Neural crest cell (in vitro differentiated cells): Measurements from ENCODE around the gene TARBP2. TPM values are rescaled to one million over a fixed set of nuclear protein-coding genes. Genes with fewer than 3 reads are reported as not detected.

Experiments
- DNase-seq: peaks from one replicate; pipeline ENCODE4 v3.0.0; 2021; ENCODE audit warnings: low read depth, mixed read lengths, low spot score
- H3K27ac Mint-ChIP-seq: one replicate; pipeline ENCODE4 v1.8.0; 2021; ENCODE audit warnings: mild to moderate bottlenecking, mixed read lengths; ENCODE audit not compliant: unreplicated experiment
- H3K27me3 Mint-ChIP-seq: 2 replicates; pipeline ENCODE4 v1.8.0; 2021; ENCODE audit warnings: low read depth, mild to moderate bottlenecking, mixed read lengths
- H3K36me3 Mint-ChIP-seq: 2 replicates; pipeline ENCODE4 v1.8.0; 2021; ENCODE audit warnings: low read depth, mild to moderate bottlenecking, mixed read lengths
- H3K4me1 Mint-ChIP-seq: 2 replicates; pipeline ENCODE4 v1.8.0; 2021; ENCODE audit warnings: mixed read lengths
- H3K4me3 Mint-ChIP-seq: one replicate; pipeline ENCODE4 v1.8.0; 2021; ENCODE audit warnings: mild to moderate bottlenecking, mixed read lengths
- H3K9me3 Mint-ChIP-seq: 2 replicates; pipeline ENCODE4 v1.8.0; 2021; ENCODE audit warnings: mixed read lengths
- CTCF ChIP-seq: fragments of 200-600 bp; sonication (generic); conservative IDR thresholded peaks from 2 replicates; pipeline ENCODE4 v1.5.0; 2021; ENCODE audit warnings: antibody characterized with exemption, mild to moderate bottlenecking
- total RNA-seq: library from RNA; stranded (reverse); gene quantifications from 2 replicates; pipeline ENCODE4 v1.2.1, GENCODE V29; 2021

The TARBP2 gene
- total RNA-seq, 1 donor from 2014 or later, result 73.1 TPM

GRCh38 chr12:53493610-53494391 lies 7.3 kb upstream of the TARBP2 start:
- no peak for DNase-seq
- Mint-ChIP-seq H3K9me3 (no peaks in the 10 kb centered on the region), H3K27ac (peak overlapping the region; percentile 99), H3K27me3 (peaks cover 7% of the 10 kb centered on the region), H3K36me3 (no peaks in the 10 kb centered on the region), H3K4me1 (peaks cover 64% of the 10 kb centered on the region), H3K4me3 (peak overlapping the region; percentile 90)
- TF ChIP-seq CTCF, result no peak

- Mint-ChIP-seq H3K4me1 (peaks cover 74% of the 10 kb centered on the region), H3K27ac (peak overlapping the region; percentile 41), H3K36me3 (no peaks in the 10 kb centered on the region), H3K27me3 (peaks cover 6% of the 10 kb centered on the region), H3K9me3 (no peaks in the 10 kb centered on the region), H3K4me3 (peak overlapping the region; percentile 98)
- no peak for DNase-seq
- no peak for TF ChIP-seq CTCF
These were observed 5.0 kb upstream of the TARBP2 start for GRCh38 chr12:53495903-53496751.

- peaks cover 6% of the 10 kb centered on the region for H3K27me3 Mint-ChIP-seq
- no peak for TF ChIP-seq CTCF
- no peak for DNase-seq
- no peak overlapping the region for H3K27ac Mint-ChIP-seq
- peak overlapping the region; percentile 98 for H3K4me3 Mint-ChIP-seq
- H3K4me1 Mint-ChIP-seq, result peaks cover 74% of the 10 kb centered on the region
- no peaks in the 10 kb centered on the region for H3K36me3 Mint-ChIP-seq
- H3K9me3 Mint-ChIP-seq, result no peaks in the 10 kb centered on the region
These were observed 4.4 kb upstream of the TARBP2 start for GRCh38 chr12:53496752-53497032.

GRCh38 chr12:53497461-53497860 lies 3.6 kb upstream of the TARBP2 start:
- Mint-ChIP-seq H3K27me3 (peaks cover 2% of the 10 kb centered on the region), H3K4me1 (peaks cover 73% of the 10 kb centered on the region), H3K4me3 (peak overlapping the region; percentile 98), H3K27ac (peak overlapping the region; percentile 50), H3K9me3 (no peaks in the 10 kb centered on the region), H3K36me3 (no peaks in the 10 kb centered on the region)
- no peak for DNase-seq
- no peak for TF ChIP-seq CTCF

- Mint-ChIP-seq H3K9me3 (no peaks in the 10 kb centered on the region), H3K4me3 (peak overlapping the region; percentile 98), H3K27ac (no peak overlapping the region), H3K27me3 (peaks cover 2% of the 10 kb centered on the region), H3K36me3 (no peaks in the 10 kb centered on the region), H3K4me1 (peaks cover 65% of the 10 kb centered on the region)
- TF ChIP-seq CTCF, result no peak
- no peak for DNase-seq
These were observed 2.9 kb upstream of the TARBP2 start for GRCh38 chr12:53498235-53498630.
